Measurements from ENCODE around the gene ACSL3.

- TF ChIP-seq CTCF (IDR thresholded peaks at IDR 0.05) (no peak), POLR2A (IDR thresholded peaks at IDR 0.05) (no peak)
Observed at GRCh38 chr2:222935688-222936298, 75.0 kb downstream of the ACSL3 start.
